VCaP (cell line): Measurements from ENCODE around the gene SNX27.
A peak's percentile ranks its signal among the peaks of the same experiment; 100 is the strongest.

Experiments
- H3K27ac ChIP-seq: fragments of 450-650 bp; 2 replicates; pipeline ENCODE4 v1.5.1; 2017
- CTCF ChIP-seq: fragments of 450-650 bp; conservative IDR thresholded peaks from 2 replicates; pipeline ENCODE4 v1.5.1; 2017; ENCODE audit warnings: mild to moderate bottlenecking, moderate library complexity

Gene SNX27

GRCh38 chr1:151739590-151740355 lies 127.9 kb downstream of the SNX27 start:
- peak overlapping the region; percentile 98 for H3K27ac ChIP-seq
- 0 out of 2 replicates have a peak, but pooled peaks have one; percentile 12 for TF ChIP-seq CTCF

- no peak for TF ChIP-seq CTCF
- peak overlapping the region; percentile 98; the same call in 1 of the 2 replicates for H3K27ac ChIP-seq
These were observed 129.7 kb downstream of the SNX27 start for GRCh38 chr1:151741516-151741915.
